ENCODE data around the gene GDF7. TPM values are rescaled to one million over a fixed set of nuclear protein-coding genes. Genes with fewer than 3 reads are reported as not detected.

GDF7 gene
- total RNA-seq, 1 experiment from 2014 or later: 0.04 TPM

- no peak overlapping the region for H3K18ac ChIP-seq (ENCODE audit: insufficient read length, low read depth, low read length)
- no peak overlapping the region for H3K23ac ChIP-seq (ENCODE audit: insufficient read length, low read depth, low read length)
- H3K27me3 ChIP-seq (ENCODE audit: insufficient read depth, low read length): no peaks in the 10 kb centered on the region
- H3K79me1 ChIP-seq (ENCODE audit: insufficient read depth, low read depth, low read length, poor library complexity, severe bottlenecking): no peaks in the 10 kb centered on the region
- H3K9ac ChIP-seq (ENCODE audit: extremely low read depth, insufficient read length, low read length): no peak overlapping the region
- H2BK12ac ChIP-seq (ENCODE audit: insufficient read length, low read depth, low read length): no peak overlapping the region
- Mint-ChIP-seq H3K27ac (no peak overlapping the region), H3K9me3 (no peaks in the 10 kb centered on the region; a peak in 1 of 5 replicates), H3K27me3 (ENCODE audit: low read depth) (no peaks in the 10 kb centered on the region), H3K4me3 (no peak overlapping the region), H3K36me3 (ENCODE audit: insufficient read depth in 1 of 3, low read depth in 3 of 3) (peaks cover 0 to 2% (median 0%) of the 10 kb centered on the region in 3 experiments; a peak in 2 of 7 replicates), H3K4me1 (no peaks in the 10 kb centered on the region)
- TF ChIP-seq, protein P1, sequence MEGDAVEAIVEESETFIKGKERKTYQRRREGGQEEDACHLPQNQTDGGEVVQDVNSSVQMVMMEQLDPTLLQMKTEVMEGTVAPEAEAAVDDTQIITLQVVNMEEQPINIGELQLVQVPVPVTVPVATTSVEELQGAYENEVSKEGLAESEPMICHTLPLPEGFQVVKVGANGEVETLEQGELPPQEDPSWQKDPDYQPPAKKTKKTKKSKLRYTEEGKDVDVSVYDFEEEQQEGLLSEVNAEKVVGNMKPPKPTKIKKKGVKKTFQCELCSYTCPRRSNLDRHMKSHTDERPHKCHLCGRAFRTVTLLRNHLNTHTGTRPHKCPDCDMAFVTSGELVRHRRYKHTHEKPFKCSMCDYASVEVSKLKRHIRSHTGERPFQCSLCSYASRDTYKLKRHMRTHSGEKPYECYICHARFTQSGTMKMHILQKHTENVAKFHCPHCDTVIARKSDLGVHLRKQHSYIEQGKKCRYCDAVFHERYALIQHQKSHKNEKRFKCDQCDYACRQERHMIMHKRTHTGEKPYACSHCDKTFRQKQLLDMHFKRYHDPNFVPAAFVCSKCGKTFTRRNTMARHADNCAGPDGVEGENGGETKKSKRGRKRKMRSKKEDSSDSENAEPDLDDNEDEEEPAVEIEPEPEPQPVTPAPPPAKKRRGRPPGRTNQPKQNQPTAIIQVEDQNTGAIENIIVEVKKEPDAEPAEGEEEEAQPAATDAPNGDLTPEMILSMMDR (conservative IDR thresholded peaks at IDR 0.05): no peak
- no peaks in the 10 kb centered on the region for H3K4me1 ChIP-seq (ENCODE audit: insufficient read depth, low read length)
- H3K23me2 ChIP-seq (ENCODE audit: insufficient read length, low read depth, low read length, poor library complexity, severe bottlenecking): no peaks in the 10 kb centered on the region
- H2BK20ac ChIP-seq (ENCODE audit: low read depth, low read length, poor library complexity, severe bottlenecking): no peak overlapping the region
- H3K79me2 ChIP-seq (ENCODE audit: insufficient read depth, low read length): no peaks in the 10 kb centered on the region
- no peak overlapping the region for H4K91ac ChIP-seq (ENCODE audit: insufficient read length, low read depth, low read length)
- no peak overlapping the region for H2AK5ac ChIP-seq (ENCODE audit: insufficient read length, low read length)
- no peak overlapping the region for H2BK15ac ChIP-seq (ENCODE audit: low read depth, low read length)
- no peak overlapping the region for H2AFZ ChIP-seq (ENCODE audit: low read length)
- H4K5ac ChIP-seq (ENCODE audit: insufficient read length, low read depth, low read length): no peak overlapping the region
- H3K4ac ChIP-seq (ENCODE audit: low read depth, low read length): no peak overlapping the region
- H3K27ac ChIP-seq (ENCODE audit: insufficient read length, low read depth, low read length): no peak overlapping the region
- H3K4me2 ChIP-seq (ENCODE audit: insufficient read depth, insufficient read length, low read length): no peak overlapping the region
- no peak overlapping the region for H2BK120ac ChIP-seq (ENCODE audit: low read depth, low read length, poor library complexity, severe bottlenecking)
- no peak overlapping the region for H4K8ac ChIP-seq (replicated peaks; ENCODE audit: insufficient read length, low read depth, low read length)
- H2BK5ac ChIP-seq (ENCODE audit: insufficient read length, low read length): no peak overlapping the region
- H3T11ph ChIP-seq (ENCODE audit: low read length): no peak overlapping the region
- no peak overlapping the region for H3K56ac ChIP-seq (ENCODE audit: insufficient read length, low read depth, low read length)
- no peak for DNase-seq
- H3K9me3 ChIP-seq (ENCODE audit: control insufficient read depth, low read depth, low read length): no peaks in the 10 kb centered on the region
- no peak overlapping the region for H3K14ac ChIP-seq (ENCODE audit: insufficient read depth, low read length)
- H4K20me1 ChIP-seq (ENCODE audit: control insufficient read depth, insufficient read depth, insufficient read length): no peaks in the 10 kb centered on the region
- no CpG with 5 or more reads among the region's 2 CpGs for WGBS (ENCODE audit: extremely low coverage, insufficient read length, low lambda C conversion rate)
Measured at GRCh38 chr2:20696366-20696765, 29.4 kb downstream of the GDF7 start.

Data from H9 (cell line).